Measurements from ENCODE around the gene CHRM1. TPM values are rescaled to one million over a fixed set of nuclear protein-coding genes. Genes with fewer than 3 reads are reported as not detected.
A peak's percentile ranks its signal among the peaks of the same experiment; 100 is the strongest.

Gene CHRM1
- total RNA-seq, 1 donor from 2014 or later, result not detected

DNA sequence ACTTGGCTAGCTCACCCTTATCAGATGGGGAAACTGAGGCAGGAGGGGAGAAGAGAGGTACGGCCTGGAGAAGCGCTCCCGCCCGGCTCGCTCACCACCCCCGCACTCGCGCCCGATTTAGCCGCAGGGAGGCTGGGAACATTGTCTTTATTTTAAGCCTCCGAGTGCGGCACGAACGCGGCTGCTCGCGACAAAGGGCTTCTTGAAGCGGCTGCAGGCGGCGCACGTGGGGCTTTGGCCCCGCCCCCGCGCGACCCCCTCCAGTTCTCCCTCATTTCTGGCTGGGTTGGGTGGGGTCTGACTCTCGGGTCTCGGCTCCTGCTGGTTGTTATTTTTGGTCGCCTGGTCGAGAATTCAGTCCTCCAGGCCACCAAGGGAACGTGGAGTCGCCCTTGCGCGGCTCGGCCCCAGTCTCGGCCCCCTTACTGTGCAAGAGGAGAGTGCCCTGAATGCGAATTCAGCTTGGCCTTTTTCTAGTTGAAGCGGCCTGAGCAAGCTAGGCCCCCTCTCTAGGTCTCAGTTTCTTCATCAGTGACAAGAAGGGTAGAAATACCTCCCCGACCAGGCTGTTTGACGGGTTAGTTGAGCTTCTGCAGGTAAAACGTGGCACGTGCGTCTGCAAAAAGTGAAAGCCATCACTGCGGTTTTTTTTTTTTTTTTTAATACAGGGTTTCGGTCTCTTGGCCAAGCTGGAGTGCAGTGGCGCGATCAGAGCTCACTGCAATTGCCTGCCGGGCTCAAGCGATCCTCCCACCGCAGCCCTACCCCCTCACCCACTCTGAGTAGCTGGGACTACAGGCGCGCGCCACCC, 2.6 kb upstream of the CHRM1 start:
- H3K9me3 Mint-ChIP-seq, result no peaks in the 10 kb centered on the region
- peak overlapping the region; percentile 84 for H3K4me3 Mint-ChIP-seq
- no peak for TF ChIP-seq CTCF (conservative IDR thresholded peaks at IDR 0.05)
- no peaks in the 10 kb centered on the region for H3K36me3 Mint-ChIP-seq (ENCODE audit: low read depth)
- no peak overlapping the region for H3K27ac Mint-ChIP-seq (ENCODE audit: unreplicated experiment)
- peaks cover 54% of the 10 kb centered on the region for H3K4me1 Mint-ChIP-seq
- peaks cover 85% of the 10 kb centered on the region for H3K27me3 Mint-ChIP-seq (ENCODE audit: low read depth)
- peak; percentile 37 for DNase-seq (ENCODE audit: low read depth, low spot score)

- TF ChIP-seq CTCF (conservative IDR thresholded peaks at IDR 0.05), result peak; percentile 59
- Mint-ChIP-seq H3K36me3 (ENCODE audit: low read depth) (no peaks in the 10 kb centered on the region), H3K4me1 (peaks cover 45% of the 10 kb centered on the region), H3K27me3 (ENCODE audit: low read depth) (peaks cover 79% of the 10 kb centered on the region), H3K27ac (ENCODE audit: unreplicated experiment) (no peak overlapping the region), H3K9me3 (no peaks in the 10 kb centered on the region), H3K4me3 (peak overlapping the region; percentile 45)
- peak; percentile 52 for DNase-seq (ENCODE audit: low read depth, low spot score)
These were observed 1.7 kb upstream of the CHRM1 start for GRCh38 chr11:62922653-62923431.

DNA sequence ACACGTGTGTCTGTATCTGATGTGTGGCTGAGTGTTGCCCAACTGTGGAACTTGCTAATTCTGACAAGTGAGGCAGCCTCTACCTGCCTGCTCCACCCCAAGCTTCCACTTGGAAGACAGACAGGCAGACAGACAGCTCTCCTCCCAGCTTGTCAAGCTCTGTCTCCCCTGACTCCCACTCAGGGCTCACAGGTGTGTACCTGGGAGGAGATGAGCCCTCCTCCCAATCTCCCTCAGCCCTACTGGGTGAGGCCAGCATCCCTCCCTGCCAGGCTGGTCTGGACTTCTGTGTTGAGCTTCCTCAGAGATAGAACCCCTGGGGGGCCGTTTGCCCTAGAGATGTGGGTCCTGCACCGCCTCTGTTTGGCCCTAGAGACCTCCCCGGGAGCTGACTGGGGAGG, 1.0 kb upstream of the CHRM1 start:
- peaks cover 72% of the 10 kb centered on the region for H3K27me3 Mint-ChIP-seq (ENCODE audit: low read depth)
- no peak for DNase-seq (ENCODE audit: low read depth, low spot score)

GRCh38 chr11:62921573-62922188, 518 bp upstream of the CHRM1 start:
- no peaks in the 10 kb centered on the region for H3K9me3 Mint-ChIP-seq
- peaks cover 67% of the 10 kb centered on the region for H3K27me3 Mint-ChIP-seq (ENCODE audit: low read depth)
- no peak for TF ChIP-seq CTCF (conservative IDR thresholded peaks at IDR 0.05)
- no peaks in the 10 kb centered on the region for H3K36me3 Mint-ChIP-seq (ENCODE audit: low read depth)
- no peak overlapping the region for H3K27ac Mint-ChIP-seq (ENCODE audit: unreplicated experiment)
- DNase-seq (ENCODE audit: low read depth, low spot score), result no peak
- no peak overlapping the region for H3K4me3 Mint-ChIP-seq
- peaks cover 40% of the 10 kb centered on the region for H3K4me1 Mint-ChIP-seq

More for the DNA sequence above, 1.0 kb upstream of the CHRM1 start:
- H3K9me3 Mint-ChIP-seq, result no peaks in the 10 kb centered on the region
- no peak overlapping the region for H3K27ac Mint-ChIP-seq (ENCODE audit: unreplicated experiment)
- no peaks in the 10 kb centered on the region for H3K36me3 Mint-ChIP-seq (ENCODE audit: low read depth)
- no peak for TF ChIP-seq CTCF (conservative IDR thresholded peaks at IDR 0.05)
- H3K4me1 Mint-ChIP-seq, result peaks cover 40% of the 10 kb centered on the region
- H3K4me3 Mint-ChIP-seq, result peak overlapping the region; percentile 45

- H3K9me3 Mint-ChIP-seq, result no peaks in the 10 kb centered on the region
- H3K27me3 Mint-ChIP-seq (ENCODE audit: low read depth), result peaks cover 51% of the 10 kb centered on the region
- no peaks in the 10 kb centered on the region for H3K36me3 Mint-ChIP-seq (ENCODE audit: low read depth)
- no peak overlapping the region for H3K27ac Mint-ChIP-seq (ENCODE audit: unreplicated experiment)
- TF ChIP-seq CTCF (conservative IDR thresholded peaks at IDR 0.05), result no peak
- H3K4me1 Mint-ChIP-seq, result peaks cover 27% of the 10 kb centered on the region
- H3K4me3 Mint-ChIP-seq, result no peak overlapping the region
- no peak for DNase-seq (ENCODE audit: low read depth, low spot score)
These were observed 1.1 kb downstream of the CHRM1 start for GRCh38 chr11:62919898-62920640.

Data from neural crest cell (in vitro differentiated cells).